Activated CD4-positive, alpha-beta T cell treated with anti-CD3 and anti-CD28 coated beads, Interleukin-2, amount 50 U/mL, for 4 hours (primary cell): Measurements from ENCODE around the gene IGSF10.
A peak's percentile ranks its signal among the peaks of the same experiment; 100 is the strongest.
"Not testable (repeated sequence)": the region's sequence is repeated elsewhere in the genome, so short reads cannot be mapped to it uniquely, and the experiment has no call there.

Experiments used
- DNase-seq, 2 experiments: peaks; one replicate each; pipeline ENCODE4 v3.0.0-alpha.2; 2020

The IGSF10 gene

GRCh38 chr3:151460774-151461450 is at the start of gene IGSF10:
IGSF10 (minus strand) TSS chr3:151461061; CDS start chr3:151458709, 2,352 bp downstream.
- no peak for DNase-seq

- not testable (repeated sequence) for DNase-seq
These were observed 48.7 kb upstream of the IGSF10 start for GRCh38 chr3:151509468-151510135.

GRCh38 chr3:151504606-151505005 is 43.7 kb upstream of the IGSF10 start:
- no peak for DNase-seq

- no peak for DNase-seq
These were observed 42.2 kb upstream of the IGSF10 start for GRCh38 chr3:151503074-151503473.

GRCh38 chr3:151501923-151502632 is 41.2 kb upstream of the IGSF10 start:
- no peak for DNase-seq

GRCh38 chr3:151501171-151501922 is 40.5 kb upstream of the IGSF10 start:
- DNase-seq: no peak

GRCh38 chr3:151499168-151499567 is 38.3 kb upstream of the IGSF10 start:
- no peak for DNase-seq

GRCh38 chr3:151491525-151491924 is 30.7 kb upstream of the IGSF10 start:
- DNase-seq: no peak

- not testable (repeated sequence) for DNase-seq
These were observed 27.0 kb upstream of the IGSF10 start for GRCh38 chr3:151487833-151488232.

- no peak for DNase-seq
These were observed 23.2 kb upstream of the IGSF10 start for GRCh38 chr3:151483961-151484520.

- no peak for DNase-seq
These were observed 22.6 kb upstream of the IGSF10 start for GRCh38 chr3:151483488-151483887.

- no peak for DNase-seq
These were observed 19.6 kb upstream of the IGSF10 start for GRCh38 chr3:151480492-151480891.

- DNase-seq: no peak
These were observed 18.6 kb upstream of the IGSF10 start for GRCh38 chr3:151479452-151479851.

- no peak for DNase-seq
These were observed 17.5 kb upstream of the IGSF10 start for GRCh38 chr3:151478335-151478697.

GRCh38 chr3:151477591-151478334 is 16.9 kb upstream of the IGSF10 start:
- DNase-seq: no peak

- no peak for DNase-seq
These were observed 15.6 kb upstream of the IGSF10 start for GRCh38 chr3:151476344-151477018.

- DNase-seq: peak; percentile 17
These were observed 7.5 kb upstream of the IGSF10 start for GRCh38 chr3:151468284-151468917.

GRCh38 chr3:151467069-151467468 is 6.2 kb upstream of the IGSF10 start:
- DNase-seq: no peak

- no peak for DNase-seq
These were observed 2.1 kb upstream of the IGSF10 start for GRCh38 chr3:151462991-151463390.

GRCh38 chr3:151462278-151462780 is 1.5 kb upstream of the IGSF10 start:
- DNase-seq: no peak

- no peak for DNase-seq
These were observed 633 bp downstream of the IGSF10 start for GRCh38 chr3:151460228-151460627.
